CD4-positive, alpha-beta T cell treated with Interleukin-15 for 4 hours (primary cell): ENCODE results near the gene SLC35G4.
"Not testable (repeated sequence)": the region's sequence is repeated elsewhere in the genome, so short reads cannot be mapped to it uniquely, and the experiment has no call there.

Experiments used
- DNase-seq: peaks from one replicate; pipeline ENCODE4 v3.0.0-alpha.2; 2020; ENCODE audit warnings: low spot score

The SLC35G4 gene

DNA sequence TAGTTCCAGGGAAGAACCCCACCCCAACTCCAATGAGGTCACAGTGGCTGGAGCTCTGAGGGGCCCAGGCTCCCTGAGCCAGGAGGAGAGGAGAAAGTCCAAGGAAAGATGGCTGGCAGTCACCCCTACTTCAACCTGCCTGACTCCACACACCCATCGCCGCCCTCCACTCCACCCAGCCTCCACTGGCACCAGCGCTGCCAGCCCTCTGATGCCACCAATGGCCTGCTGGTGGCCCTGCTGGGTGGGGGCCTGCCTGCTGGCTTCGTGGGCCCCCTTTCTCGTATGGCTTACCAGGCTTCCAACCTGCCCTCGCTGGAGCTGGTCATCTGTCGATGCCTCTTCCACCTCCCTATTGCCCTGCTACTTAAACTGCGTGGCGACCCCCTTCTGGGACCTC is at the start of gene SLC35G4:
Gene SLC35G4, plus strand, starts transcription at position 109 of the 400 bp plus-strand sequence. Its CDS starts 0 bp downstream, at position 109.
- DNase-seq: not testable (repeated sequence)

DNA sequence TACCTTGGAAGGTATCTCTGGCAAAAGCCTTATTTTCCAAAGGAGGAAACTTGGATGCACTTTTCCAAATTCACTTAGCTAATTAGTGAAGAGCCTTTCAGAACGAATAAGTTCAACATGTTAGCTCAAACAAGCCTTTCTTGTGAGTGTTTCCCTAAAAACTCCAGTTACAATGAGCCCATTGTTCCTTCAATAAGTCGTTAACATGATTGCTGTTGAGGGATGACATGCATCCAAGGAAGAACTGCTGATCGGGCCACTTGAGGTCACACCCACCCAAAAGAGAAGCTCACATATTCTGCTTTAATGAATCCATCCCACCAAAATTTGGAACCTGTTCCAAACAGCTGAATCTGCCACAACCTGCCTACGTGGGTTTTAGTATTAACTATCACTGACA is 48.1 kb upstream of the SLC35G4 start:
- DNase-seq: no peak

- no peak for DNase-seq
Observed at GRCh38 chr18:11565716-11566115, 43.7 kb upstream of the SLC35G4 start.

- no peak for DNase-seq
Observed at GRCh38 chr18:11566236-11566965, 43.0 kb upstream of the SLC35G4 start.

GRCh38 chr18:11567396-11567795 is 42.0 kb upstream of the SLC35G4 start:
- no peak for DNase-seq

DNA sequence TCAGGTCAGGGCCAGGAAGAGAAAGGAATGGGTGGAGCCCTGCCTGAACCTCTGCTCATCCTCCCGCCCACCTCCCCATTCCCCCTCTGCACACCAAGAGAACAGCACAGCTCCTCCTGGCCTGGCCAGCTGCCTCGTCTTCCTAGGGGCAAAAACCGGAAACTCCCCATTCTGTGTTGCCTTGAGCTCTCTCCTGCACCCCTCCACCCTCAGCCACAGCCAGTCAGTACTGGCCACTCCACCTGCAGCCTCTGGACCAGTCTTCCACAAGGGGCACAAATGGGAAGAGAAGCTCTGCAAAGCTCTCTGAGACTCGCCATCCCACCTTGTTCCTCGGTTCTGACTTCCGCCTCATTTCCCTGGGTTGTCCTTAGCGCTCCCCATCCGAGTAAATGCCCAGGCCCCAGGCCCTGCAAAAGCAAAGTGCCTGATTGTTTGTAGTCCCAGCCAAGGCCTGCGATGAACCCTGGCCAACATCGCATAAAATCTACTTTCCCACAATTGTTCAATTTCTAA is 39.3 kb upstream of the SLC35G4 start:
- no peak for DNase-seq

GRCh38 chr18:11570769-11571412 is 38.5 kb upstream of the SLC35G4 start:
- no peak for DNase-seq

DNA sequence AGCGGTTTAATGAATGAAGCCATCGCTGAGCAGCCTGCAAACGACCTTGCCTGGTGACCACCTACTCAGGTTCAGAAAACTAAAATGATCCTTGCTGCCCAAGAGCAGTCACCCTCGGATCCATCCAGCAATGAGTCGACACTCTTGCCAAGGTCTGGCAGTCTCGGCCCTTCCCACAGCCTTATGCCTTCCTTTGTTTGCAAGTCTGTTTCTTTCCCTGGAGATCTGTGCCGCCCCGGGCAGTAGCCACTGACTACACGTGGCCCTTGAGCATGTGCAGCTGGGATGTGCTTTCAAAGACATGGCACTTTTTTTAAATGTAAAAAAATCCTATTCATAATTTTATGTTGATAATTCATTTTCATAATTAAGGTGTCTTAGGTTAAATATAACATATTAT is 37.2 kb upstream of the SLC35G4 start:
- DNase-seq: no peak

DNA sequence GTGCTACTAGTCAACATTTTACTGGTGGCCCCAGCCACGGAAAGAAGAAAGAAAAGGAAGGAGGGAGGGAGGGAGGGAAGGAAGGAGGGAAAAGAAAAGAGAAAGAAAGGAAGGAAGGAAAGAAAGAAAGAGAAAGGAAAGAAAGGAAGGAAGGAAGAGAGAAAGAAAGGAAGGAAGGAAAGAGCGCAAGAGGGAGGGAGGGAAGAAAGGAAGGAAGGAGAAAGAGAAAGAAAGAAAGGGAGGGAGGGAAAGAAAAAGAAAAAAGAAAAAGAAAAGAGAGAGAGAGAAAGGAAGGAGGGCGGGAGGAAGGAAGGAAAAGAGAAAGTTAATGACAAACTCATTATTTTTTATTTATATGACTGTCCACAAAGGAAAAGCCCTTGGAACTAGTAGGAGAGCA is 34.9 kb upstream of the SLC35G4 start:
- no peak for DNase-seq

DNA sequence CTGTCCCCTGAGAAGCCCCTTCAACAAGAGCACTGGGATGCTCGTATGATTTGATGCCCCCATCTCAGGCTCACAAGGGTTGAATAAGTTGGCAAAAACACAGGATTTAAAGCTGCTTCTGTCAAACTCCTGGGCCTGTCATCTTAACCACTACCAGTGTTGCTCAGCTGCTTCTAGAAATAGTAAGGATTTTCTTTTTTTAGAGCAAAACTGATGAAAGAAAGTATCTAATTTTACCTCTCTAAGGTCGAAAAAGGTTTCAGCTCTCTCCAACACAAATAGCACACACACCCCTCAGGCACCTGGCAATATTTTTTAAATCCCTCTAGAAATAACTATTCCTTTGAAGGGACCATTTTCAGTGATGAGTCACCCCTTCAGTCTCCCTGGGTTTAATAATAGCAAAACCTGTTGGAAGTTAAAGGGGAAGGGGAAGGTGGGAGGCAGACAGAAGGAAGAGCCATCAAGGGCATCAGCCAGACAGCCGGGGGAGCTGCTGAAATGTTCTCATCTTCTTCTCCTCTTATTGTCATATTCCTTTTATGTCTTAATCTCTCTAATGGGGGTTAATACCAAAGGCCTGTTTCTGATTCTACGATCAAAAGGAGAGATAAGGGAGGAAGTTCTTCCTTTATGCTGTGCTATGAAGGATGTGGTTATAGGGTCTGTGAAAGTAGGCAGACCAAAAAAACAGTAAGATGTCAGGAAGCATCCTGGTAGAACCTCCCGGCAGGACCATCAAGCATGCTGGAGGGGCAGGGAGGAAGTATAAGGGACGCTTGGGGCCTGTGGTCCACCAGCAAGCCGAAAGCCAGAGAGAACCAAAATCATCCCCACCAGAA is 31.9 kb upstream of the SLC35G4 start:
- no peak for DNase-seq

DNA sequence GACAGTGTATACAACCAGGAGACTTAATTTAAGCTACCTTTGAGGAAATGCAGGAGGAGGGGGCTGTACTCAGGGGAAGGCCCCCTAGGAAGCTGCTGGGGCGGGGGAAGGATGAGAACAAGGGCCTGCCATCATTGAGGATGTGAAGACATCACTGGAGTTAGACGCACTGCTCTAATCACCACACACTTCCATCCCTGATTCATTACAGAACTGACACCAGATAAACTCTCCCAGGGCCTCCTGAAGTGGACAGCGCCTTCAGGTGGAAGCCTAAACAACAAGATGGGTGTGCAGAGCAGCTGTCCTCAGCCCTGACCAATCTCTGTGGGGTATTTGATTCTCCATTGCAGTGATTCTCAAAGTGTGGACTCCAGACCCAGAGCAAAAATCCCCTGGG is 30.6 kb upstream of the SLC35G4 start:
- DNase-seq: no peak

DNA sequence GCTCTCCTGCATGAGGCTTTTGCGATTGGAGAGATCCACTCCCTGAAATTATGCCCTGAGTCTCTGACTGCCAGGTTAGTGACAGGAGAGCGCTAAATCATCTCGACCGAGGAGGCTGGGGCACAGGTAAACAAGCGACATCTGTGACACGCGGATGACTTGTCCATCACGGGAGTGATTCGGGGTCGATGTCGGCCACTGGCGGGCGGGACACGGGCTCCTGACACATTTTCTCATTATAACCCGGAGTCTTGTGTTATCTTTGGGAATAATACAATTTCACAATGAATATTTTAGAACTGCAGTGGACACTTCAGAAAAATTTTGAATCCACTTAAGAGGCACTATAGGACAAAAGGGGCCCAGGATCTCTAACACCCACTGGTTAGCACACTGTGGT is 29.5 kb upstream of the SLC35G4 start:
- no peak for DNase-seq

DNA sequence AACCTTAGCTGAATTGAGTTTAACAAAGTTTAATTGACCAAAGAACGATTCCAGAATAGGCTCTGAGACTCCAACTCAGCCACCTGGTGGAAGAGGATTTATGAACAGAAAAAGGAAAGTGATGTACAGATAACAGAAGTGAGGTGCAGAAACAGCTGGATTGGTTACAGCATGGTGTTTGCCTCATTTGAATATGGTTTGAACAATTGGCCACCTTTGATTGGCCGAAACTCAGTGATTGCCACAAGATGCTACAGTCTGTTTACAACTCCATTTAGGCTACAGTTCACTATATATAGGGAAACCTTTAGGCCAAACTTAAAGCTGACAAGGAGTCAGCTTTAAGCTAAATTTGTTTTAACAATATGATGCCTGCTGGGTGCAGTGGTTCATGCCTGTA is 28.1 kb upstream of the SLC35G4 start:
- DNase-seq: no peak

DNA sequence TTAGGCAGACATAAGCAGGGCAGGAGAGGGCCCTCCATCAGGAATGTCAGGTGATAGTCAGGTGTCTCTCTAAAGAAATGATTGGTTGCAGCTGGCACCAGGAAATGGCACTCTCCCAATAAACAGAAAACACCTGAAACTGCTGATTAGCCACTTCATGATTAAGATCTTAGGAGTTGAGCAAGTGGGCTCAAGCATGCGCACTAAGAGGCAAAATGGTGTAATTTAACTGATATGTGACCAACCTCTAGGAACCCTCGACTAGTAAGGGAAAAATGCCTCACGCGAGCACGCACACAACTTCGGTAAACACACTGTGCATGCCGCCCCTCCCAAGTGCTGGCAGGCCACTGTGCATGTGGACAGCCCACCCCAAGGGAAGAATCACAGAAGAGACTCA is 23.8 kb upstream of the SLC35G4 start:
- no peak for DNase-seq

DNA sequence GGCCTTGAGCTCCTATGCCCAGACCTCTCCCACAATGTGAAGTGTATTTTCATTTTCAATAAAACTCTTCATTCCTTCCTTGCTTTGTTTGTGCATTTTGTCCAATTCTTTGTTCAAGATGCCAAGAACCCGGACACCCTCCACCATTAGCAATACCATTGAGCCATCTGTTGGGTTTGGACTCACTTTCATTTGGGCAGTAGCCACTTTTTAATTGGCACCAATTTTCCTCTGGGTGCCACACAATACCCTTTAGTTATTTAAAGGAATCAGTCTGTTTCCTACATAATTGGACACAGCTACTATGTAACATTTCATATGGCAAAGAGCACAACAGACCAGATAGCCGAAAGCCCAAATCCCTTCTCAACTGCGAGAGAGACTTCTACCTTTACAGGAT is 22.5 kb upstream of the SLC35G4 start:
- no peak for DNase-seq

DNA sequence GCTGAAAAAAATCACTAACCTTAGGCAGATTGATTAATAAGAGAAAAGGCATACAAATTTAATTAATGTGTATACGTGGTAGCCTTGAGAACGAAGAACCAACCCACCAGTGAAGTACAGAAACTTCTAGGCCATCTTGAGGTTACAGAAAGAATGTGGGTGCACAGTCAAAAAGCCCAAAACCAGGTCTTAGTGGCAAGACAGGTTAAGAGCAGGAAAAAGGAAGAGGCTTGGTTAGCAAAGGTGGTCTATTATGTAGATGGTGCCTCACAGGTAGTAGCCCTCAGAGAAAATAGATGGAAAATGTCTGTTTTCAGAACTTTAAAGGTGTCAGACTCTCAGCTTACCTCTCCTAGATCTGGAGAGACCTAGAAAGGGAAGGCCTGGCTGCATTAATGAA is 22.0 kb upstream of the SLC35G4 start:
- no peak for DNase-seq

DNA sequence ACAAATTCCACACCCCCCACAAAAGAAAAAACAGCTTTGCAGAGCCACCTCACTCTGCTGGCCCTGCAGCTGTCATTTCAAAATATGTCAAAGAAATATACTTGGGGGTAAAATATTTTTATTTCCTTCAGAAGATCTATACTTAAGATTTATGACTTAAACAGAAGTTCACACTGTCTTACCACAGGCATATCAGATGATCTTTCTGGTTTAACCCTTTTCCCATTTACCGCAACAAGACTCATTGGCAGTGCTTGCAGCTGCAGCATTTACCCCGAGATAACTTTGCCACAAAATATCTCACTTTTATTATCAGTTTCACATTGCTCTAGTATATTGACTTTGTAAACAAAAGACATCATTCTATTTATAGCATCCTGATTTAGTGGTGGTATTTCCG is 21.6 kb upstream of the SLC35G4 start:
- DNase-seq: peak; percentile 7

DNA sequence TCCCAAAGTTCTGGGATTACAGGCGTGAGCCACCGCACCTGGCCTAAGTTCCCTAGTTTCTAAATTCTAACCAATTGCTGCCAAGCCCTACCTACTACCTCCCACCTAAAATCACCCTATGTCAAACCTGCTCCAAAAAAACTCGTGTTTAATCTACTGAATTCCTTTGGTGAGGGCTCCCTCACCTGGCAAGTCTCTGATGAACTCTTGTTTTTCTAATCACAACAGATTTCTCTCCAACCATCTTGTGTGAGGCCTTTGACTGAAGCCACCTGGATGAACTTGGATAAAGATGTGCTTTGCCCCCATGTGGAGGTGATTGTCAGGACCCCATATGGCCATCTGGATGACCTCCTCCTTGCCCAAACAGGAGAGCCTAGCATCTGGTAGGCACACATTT is 17.4 kb upstream of the SLC35G4 start:
- no peak for DNase-seq

- no peak for DNase-seq
Observed at GRCh38 chr18:11600321-11600720, 9.1 kb upstream of the SLC35G4 start.

GRCh38 chr18:11607906-11608305 is 1.5 kb upstream of the SLC35G4 start:
- no peak for DNase-seq

GRCh38 chr18:11608618-11609017 is 778 bp upstream of the SLC35G4 start:
- DNase-seq: not testable (repeated sequence)

GRCh38 chr18:11613073-11613472 is 3.7 kb downstream of the SLC35G4 start:
- DNase-seq: not testable (repeated sequence)

DNA sequence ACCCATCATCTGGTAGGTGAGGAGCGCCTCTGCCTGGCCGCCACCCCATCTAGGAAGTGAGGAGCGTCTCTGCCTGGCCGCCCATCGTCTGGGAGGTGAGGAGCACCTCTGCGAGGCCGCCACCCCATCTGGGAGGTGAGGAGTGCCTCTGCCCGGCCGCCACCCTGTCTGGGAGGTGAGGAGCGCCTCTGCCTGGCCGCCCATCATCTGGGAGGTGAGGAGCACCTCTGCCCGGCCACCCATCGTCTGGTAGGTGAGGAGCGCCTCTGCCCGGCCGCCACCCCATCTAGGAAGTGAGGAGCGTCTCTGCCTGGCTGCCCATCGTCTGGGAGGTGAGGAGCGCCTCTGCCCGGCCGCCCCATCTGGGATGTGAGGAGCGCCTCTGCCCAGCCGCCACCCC is 4.2 kb downstream of the SLC35G4 start:
- not testable (repeated sequence) for DNase-seq
